Activated CD8-positive, alpha-beta T cell treated with anti-CD3 and anti-CD28 coated beads for 36 hours (primary cell): ENCODE measurements around the gene CAMKK2. TPM values are rescaled to one million over a fixed set of nuclear protein-coding genes. Genes with fewer than 3 reads are reported as not detected.

ENCODE experiments used
- ATAC-seq: fragments of 200-7000 bp; cut with Tn5 transposase; one replicate; pipeline ENCODE4 v1.10.0; 2021; ENCODE audit warnings: mild to moderate bottlenecking, moderate library complexity
- CTCF ChIA-PET: fragments of 350-600 bp; sonication (Branson Sonifier 250); formaldehyde crosslinking; loops from one replicate; lab custom pipeline; 2021; ENCODE audit warnings: antibody characterized with exemption; lab: Charles Lee
- POLR2A ChIA-PET: fragments of 350-600 bp; sonication (Branson Sonifier 250); formaldehyde crosslinking; loops from one replicate; lab custom pipeline; 2021; ENCODE audit warnings: antibody characterized with exemption; lab: Charles Lee
- DNase-seq: peaks from one replicate; pipeline ENCODE4 v3.0.0-alpha.2; 2020
- H3K27ac Mint-ChIP-seq: one replicate; pipeline ENCODE4 v1.8.0; 2021; ENCODE audit warnings: mild to moderate bottlenecking, mixed read lengths
- H3K27me3 Mint-ChIP-seq: one replicate; pipeline ENCODE4 v1.8.0; 2021; ENCODE audit warnings: mixed read lengths
- H3K36me3 Mint-ChIP-seq: one replicate; pipeline ENCODE4 v1.8.0; 2021; ENCODE audit warnings: low read depth, mixed read lengths
- H3K4me1 Mint-ChIP-seq: one replicate; pipeline ENCODE4 v1.8.0; 2021; ENCODE audit warnings: low read depth, mixed read lengths
- H3K4me3 Mint-ChIP-seq: one replicate; pipeline ENCODE4 v1.8.0; 2021; ENCODE audit warnings: mild to moderate bottlenecking, moderate library complexity, mixed read lengths
- H3K9me3 Mint-ChIP-seq: one replicate; pipeline ENCODE4 v1.8.0; 2021; ENCODE audit warnings: mixed read lengths
- intact Hi-C: fragments of 100-400 bp; cut with micrococcal nuclease; formaldehyde crosslinking; loops from one replicate; pipeline ENCODE4 v1.10.0; 2022
- total RNA-seq, 2 experiments: library from RNA; stranded (reverse); gene quantifications; one replicate each; pipeline ENCODE4 v1.2.3, GENCODE V29; 2021
- TF ChIP-seq, protein P1 (sequence below): fragments of 200-600 bp; IDR thresholded peaks from one replicate; pipeline ENCODE4 v1.8.0; 2022; ENCODE audit warnings: antibody characterized with exemption, mild to moderate bottlenecking

Gene CAMKK2
- total RNA-seq, 2 experiments from 2014 or later, result 25.2 to 28.0 TPM

DNA sequence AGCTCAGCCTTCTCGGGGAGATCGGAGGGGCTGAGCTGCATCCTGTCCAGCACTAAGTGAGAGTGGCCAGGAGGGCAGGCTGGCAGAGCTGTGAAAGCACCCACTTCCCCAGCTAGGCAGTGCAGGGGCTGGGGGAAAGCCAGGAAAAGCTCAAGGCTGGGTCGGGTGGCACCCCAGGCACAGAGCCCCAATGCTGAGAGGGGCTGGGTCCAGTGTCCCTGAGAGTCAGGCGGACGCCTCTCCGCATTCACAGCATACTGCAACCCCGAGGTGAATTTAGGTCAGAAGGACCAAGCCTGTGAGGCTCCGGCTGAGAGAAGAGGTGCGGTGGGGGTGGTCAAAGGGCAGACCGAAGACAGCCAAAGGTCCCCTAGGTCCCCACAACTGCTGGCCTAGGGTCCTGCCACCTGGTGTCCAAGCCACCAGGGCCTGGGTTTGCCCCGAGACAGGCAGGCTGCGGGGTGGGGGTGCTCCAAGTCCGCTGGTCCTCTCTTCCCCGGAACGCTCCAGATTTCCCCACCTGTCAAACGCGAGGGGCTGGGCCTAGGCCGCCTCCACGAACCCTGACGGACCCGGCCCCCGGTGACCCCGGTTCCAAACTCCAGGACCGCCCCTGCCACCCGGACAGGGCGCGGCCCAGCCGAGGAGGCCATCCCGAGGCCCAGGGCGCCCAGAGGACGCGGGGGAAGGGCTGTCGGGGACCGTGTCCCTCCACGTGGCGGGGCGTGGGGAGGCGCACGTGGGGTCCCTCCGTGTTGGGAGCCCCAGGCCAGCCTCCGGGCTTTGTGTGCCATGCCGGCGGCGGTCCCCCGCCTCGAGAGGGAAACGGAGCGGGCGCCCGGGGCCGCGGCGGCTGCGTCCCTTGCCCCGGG, 527 bp downstream of the CAMKK2 start:
- intact Hi-C loops, result no loop called here
- ChIA-PET CTCF (interaction anchor here (0.7 to 1.9 kb wide), 4 partner anchors 11 to 147 kb away, joined by 3 to 6 read pairs (median 4); no protein-coding TSS in a partner anchor), POLR2A (interaction anchor here (0.9 to 1.9 kb wide), 7 partner anchors 9 to 104 kb away, joined by 3 to 5 read pairs (median 5); partner anchors contain the start of gene RNF34)
- Mint-ChIP-seq H3K27me3 (no peaks in the 10 kb centered on the region), H3K27ac (peak overlapping the region; percentile 78), H3K4me3 (peak overlapping the region; percentile 91), H3K36me3 (peaks cover 14% of the 10 kb centered on the region), H3K4me1 (peaks cover 22% of the 10 kb centered on the region), H3K9me3 (no peaks in the 10 kb centered on the region)
- peak; percentile 11 for ATAC-seq
- DNase-seq, result no peak
- TF ChIP-seq, protein P1, sequence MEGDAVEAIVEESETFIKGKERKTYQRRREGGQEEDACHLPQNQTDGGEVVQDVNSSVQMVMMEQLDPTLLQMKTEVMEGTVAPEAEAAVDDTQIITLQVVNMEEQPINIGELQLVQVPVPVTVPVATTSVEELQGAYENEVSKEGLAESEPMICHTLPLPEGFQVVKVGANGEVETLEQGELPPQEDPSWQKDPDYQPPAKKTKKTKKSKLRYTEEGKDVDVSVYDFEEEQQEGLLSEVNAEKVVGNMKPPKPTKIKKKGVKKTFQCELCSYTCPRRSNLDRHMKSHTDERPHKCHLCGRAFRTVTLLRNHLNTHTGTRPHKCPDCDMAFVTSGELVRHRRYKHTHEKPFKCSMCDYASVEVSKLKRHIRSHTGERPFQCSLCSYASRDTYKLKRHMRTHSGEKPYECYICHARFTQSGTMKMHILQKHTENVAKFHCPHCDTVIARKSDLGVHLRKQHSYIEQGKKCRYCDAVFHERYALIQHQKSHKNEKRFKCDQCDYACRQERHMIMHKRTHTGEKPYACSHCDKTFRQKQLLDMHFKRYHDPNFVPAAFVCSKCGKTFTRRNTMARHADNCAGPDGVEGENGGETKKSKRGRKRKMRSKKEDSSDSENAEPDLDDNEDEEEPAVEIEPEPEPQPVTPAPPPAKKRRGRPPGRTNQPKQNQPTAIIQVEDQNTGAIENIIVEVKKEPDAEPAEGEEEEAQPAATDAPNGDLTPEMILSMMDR, result no peak

DNA sequence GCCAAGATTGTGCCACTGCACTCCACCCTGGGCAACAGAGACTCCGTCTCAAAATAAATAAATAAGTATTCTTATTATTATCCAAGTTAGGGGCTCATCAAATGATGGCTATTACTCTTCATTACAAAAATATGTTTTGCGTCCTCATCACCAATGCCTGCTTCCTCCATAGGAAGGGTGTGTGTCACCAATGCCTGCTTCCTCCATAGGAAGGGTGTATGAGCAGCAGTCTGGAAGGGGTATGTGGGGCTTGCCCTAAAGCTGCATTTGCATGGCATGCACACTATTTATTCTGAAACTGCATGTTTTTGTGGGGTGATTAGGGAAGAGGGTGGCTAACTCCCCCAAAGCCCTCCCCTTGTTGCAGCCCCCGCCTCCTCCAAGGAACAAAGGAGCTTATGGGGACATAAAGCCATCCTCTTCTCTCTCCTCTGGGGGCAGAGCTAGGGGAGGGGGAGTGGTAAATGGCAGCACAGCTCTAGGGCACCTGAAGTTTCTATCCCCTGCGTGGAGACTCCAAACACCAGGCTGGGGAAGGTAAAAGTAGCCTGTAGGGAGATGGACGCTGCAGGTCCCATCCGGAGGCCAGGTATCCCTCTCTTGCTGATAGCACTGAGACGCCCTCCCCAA, 1.3 kb downstream of the CAMKK2 start:
- TF ChIP-seq, protein P1, result no peak
- ChIA-PET CTCF (interaction anchor here (0.7 to 1.9 kb wide), 4 partner anchors 10 to 148 kb away, joined by 3 to 6 read pairs (median 4); no protein-coding TSS in a partner anchor), POLR2A (interaction anchor here (0.9 to 1.9 kb wide), 6 partner anchors 9 to 59 kb away, joined by 3 to 5 read pairs (median 4); no protein-coding TSS in a partner anchor)
- peak; percentile 4 for ATAC-seq
- Mint-ChIP-seq H3K36me3 (peaks cover 15% of the 10 kb centered on the region), H3K9me3 (no peaks in the 10 kb centered on the region), H3K4me1 (peaks cover 22% of the 10 kb centered on the region), H3K27ac (peak overlapping the region; percentile 78), H3K4me3 (peak overlapping the region; percentile 91), H3K27me3 (no peaks in the 10 kb centered on the region)
- DNase-seq, result peak; percentile 28
- intact Hi-C loops, result no loop called here

DNA sequence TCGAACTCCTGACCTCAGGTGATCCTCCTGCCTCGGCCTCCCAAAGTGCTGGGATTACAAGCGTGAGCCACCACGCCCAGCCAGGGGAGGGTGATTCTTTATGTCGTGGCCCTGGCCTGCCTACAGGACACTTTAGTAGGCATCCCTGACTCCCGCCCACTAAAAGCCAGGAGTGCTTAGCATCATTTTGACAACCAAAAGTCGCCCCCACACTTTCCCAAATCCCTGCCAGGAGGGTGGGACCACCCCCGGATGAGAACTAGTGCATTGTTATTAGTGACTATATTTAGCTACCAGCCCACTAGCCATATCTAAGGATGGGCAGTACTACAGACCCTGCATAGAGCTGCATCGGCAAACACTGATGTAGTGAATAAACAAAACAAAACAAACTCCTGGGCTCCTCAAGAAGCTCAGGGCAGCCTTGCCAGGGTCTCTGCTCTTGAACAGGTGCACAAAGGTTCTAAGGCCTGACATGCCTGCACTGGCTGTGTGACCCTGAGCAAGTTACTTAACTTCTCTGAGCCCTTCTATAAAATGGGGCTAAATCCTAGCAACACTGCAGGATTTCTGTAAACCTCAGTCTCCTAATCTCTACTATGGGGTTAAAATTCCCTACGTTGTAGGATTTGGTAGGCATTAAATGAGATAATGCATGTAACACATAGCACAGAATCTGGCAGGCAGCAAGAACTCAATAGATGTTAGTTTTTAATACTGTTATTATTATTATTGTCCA, 2.2 kb downstream of the CAMKK2 start:
- intact Hi-C loops, result no loop called here
- TF ChIP-seq, protein P1, result no peak
- no peak for ATAC-seq
- no peaks in the 10 kb centered on the region for H3K9me3 Mint-ChIP-seq
- ChIA-PET CTCF (interaction anchor here (1.9 kb wide), 1 partner anchor 41 kb away, joined by 6 read pairs; no protein-coding TSS in a partner anchor), POLR2A (interaction anchor here (1.3 to 1.9 kb wide), 3 partner anchors 8 to 58 kb away, joined by 3 to 5 read pairs (median 5); no protein-coding TSS in a partner anchor)
- H3K4me1 Mint-ChIP-seq, result peaks cover 22% of the 10 kb centered on the region
- no peak overlapping the region for H3K27ac Mint-ChIP-seq
- H3K27me3 Mint-ChIP-seq, result no peaks in the 10 kb centered on the region
- DNase-seq, result no peak
- H3K4me3 Mint-ChIP-seq, result no peak overlapping the region
- H3K36me3 Mint-ChIP-seq, result peaks cover 19% of the 10 kb centered on the region

DNA sequence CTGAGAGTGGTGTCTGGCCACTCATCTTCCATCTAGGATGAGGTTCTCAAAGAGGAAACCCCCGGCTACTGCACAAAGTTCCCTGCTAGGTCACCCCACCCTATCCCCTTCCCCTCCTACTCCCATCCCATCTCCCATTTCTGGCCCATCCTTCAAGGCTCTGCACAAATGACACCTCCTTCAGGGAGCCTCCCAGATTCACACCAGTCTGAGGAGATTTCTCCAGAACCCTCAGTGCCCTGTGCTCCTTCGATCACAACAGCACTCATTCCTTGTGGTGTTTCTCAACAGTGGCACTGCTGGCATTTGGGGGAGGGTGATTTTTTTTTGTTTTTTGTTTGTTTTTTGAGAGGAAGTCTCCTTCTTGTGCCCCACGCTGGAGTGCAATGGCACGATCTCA, 2.9 kb downstream of the CAMKK2 start:
- no peaks in the 10 kb centered on the region for H3K9me3 Mint-ChIP-seq
- ChIA-PET POLR2A (no interaction called here), CTCF (no interaction called here)
- TF ChIP-seq, protein P1, result no peak
- intact Hi-C loops, result no loop called here
- DNase-seq (no peak), ATAC-seq (no peak)
- H3K36me3 Mint-ChIP-seq, result peaks cover 20% of the 10 kb centered on the region
- peaks cover 25% of the 10 kb centered on the region for H3K4me1 Mint-ChIP-seq
- no peak overlapping the region for H3K4me3 Mint-ChIP-seq
- H3K27ac Mint-ChIP-seq, result no peak overlapping the region
- H3K27me3 Mint-ChIP-seq, result no peaks in the 10 kb centered on the region
